ENCODE data around the gene ELFN1. TPM values are rescaled to one million over a fixed set of nuclear protein-coding genes. Genes with fewer than 3 reads are reported as not detected.

ELFN1 gene
- total RNA-seq, 2 donors from 2014 or later, result 0.11 TPM; not detected in 1

DNA sequence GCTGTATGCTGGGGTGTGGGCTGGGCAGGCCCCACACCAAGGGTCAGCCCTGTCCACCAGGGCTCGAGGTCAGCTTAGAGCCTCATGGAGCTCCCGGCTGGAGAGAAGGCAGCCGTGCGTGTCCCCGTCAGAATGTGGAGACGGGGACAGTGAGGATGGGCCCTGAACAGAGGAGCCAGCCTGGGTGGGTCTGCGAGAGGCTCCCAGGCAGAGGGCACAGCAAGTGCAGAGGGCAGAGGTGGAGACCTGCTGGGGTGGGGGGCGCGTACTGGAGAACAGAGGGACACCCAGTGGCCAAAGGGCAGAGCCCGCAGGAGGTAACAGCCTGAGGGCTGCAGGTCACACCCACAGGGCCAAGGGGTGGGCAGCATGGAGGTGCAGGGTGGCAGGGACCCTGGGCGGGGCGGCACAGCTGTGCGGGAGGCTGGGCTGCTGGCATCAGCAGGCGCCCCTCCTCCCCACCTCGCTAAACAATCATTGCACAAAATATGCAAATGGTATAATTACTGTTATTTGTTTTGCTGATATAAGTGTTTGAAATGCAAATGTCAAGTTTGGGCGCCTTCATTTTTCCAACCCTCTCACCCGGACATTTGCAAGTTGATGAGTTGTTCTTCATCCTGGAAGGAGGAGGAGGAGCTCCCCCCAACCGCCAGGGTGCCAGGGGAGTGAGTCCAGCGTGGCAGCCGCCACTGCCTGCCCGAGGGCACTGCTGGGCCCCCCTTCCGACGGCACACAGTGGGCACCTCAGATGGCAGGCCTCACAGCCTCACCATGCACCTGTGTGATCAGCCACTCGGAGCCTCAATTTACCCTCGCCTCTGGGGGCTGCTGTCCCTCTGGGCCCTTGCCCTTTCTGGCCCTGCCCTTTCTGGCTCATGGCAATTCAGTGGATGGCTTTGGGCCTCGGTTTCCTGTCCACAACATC is 35.0 kb downstream of the ELFN1 start:
- Mint-ChIP-seq H3K27ac (no peak overlapping the region), H3K27me3 (peaks cover 6 to 18% of the 10 kb centered on the region in 2 donors), H3K4me3 (no peak overlapping the region), H3K9me3 (no peaks in the 10 kb centered on the region), H3K4me1 (ENCODE audit: low read depth in 2 of 2) (no peaks in the 10 kb centered on the region), H3K36me3 (peaks cover 10% of the 10 kb centered on the region)
- ATAC-seq (peak in 1 of 2 donors; percentile 52), DNase-seq (ENCODE audit: low spot score) (no peak)

DNA sequence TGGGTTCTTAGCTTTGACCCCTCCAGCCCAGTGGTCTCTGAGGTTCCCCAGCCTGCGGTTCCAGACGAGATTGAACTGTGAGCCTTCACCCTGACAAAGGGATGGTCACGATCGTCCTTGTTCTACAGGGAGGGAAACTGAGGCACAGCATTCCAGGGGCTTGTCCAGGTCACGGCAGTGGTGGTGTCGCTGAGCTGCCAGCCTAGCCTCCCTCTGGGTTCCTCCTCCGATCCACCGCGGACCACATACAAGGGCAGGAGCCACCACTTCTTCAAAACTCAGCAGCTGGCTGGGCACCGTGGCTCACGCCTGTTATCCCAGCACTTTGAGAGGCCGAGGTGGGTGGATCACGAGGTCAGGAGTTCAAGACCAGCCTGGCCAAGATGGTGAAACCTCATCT is 35.8 kb downstream of the ELFN1 start:
- DNase-seq (ENCODE audit: low spot score), result no peak

DNA sequence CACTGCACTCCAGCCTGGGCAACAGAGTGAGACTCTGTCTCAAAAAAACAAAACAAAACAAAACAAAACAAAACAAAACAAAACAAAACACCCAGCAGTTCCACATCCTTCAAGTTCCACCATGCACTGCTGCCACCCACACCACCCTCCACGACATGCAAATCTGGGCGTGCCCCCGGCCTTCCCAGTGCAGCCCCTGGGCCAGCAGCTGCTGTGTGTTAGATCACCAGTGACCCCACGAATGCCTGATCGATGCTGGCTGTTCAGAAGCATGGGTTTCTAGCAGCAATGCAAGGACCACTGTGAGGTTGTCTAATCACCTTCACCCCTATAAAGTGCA is 36.3 kb downstream of the ELFN1 start:
- ATAC-seq (no peak), DNase-seq (ENCODE audit: low spot score) (no peak)
- H3K27me3 Mint-ChIP-seq, result peaks cover 2 to 11% of the 10 kb centered on the region in 2 donors
- no peak overlapping the region for H3K4me3 Mint-ChIP-seq
- no peaks in the 10 kb centered on the region for H3K4me1 Mint-ChIP-seq (ENCODE audit: low read depth in 2 of 2)
- H3K27ac Mint-ChIP-seq, result no peak overlapping the region
- peaks cover 10% of the 10 kb centered on the region for H3K36me3 Mint-ChIP-seq
- H3K9me3 Mint-ChIP-seq, result no peaks in the 10 kb centered on the region

More for the DNA sequence above, 35.8 kb downstream of the ELFN1 start:
- H3K4me1 Mint-ChIP-seq (ENCODE audit: low read depth in 2 of 2), result no peaks in the 10 kb centered on the region
- H3K4me3 Mint-ChIP-seq, result no peak overlapping the region
- H3K36me3 Mint-ChIP-seq, result peaks cover 10% of the 10 kb centered on the region
- no peaks in the 10 kb centered on the region for H3K9me3 Mint-ChIP-seq
- H3K27ac Mint-ChIP-seq, result no peak overlapping the region
- ATAC-seq, result no peak
- H3K27me3 Mint-ChIP-seq, result peaks cover 4 to 14% of the 10 kb centered on the region in 2 donors

DNA sequence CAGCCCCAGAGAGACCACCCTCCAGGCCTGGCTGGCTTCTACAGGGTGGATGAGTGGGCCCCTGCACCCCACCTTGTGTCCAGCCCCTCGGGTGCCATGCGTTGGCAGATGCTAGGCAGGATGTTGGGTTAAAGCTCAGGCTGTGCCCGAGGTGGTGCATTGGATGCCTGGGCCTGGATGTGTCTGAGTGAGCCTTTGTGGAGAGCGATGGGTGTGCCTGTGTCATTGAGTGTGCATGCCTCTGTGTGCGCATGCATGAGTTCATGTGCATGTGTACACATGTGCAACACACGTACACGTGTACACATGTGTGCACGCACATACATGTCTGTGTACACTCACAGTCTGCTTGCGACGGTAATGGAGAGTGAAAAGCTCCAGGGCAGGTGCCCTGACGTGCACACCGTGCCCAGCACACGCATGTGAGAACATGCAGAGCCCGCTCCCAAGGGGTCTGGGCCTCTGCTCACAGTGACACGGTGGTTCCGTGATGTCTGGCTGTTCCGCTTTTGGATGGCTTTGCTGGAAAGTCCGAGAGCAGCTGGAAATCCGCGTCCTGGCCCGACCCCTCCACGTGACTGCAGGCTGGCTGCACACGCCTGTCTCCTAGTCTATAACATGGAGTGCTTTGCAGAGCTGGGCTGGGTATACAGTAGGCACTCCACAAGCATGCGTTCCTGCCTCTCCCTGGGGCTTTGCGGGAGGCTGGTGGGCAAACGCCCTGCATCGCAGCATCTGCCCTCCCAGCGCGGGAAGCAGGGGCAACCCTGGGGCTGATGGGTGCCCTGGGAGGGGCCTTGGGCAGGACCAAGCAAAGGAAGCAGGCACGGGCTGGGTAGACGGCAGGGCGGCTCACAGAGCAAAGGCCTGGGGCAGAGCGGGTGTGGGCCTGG is 36.9 kb downstream of the ELFN1 start:
- ATAC-seq, result peak in 1 of 2 donors; percentile 10
- Mint-ChIP-seq H3K9me3 (no peaks in the 10 kb centered on the region), H3K4me3 (no peak overlapping the region), H3K36me3 (peaks cover 10% of the 10 kb centered on the region), H3K4me1 (ENCODE audit: low read depth in 2 of 2) (no peaks in the 10 kb centered on the region), H3K27ac (no peak overlapping the region), H3K27me3 (peaks cover 2 to 11% of the 10 kb centered on the region in 2 donors)
- peak; percentile 60 for DNase-seq (ENCODE audit: low spot score)

DNA sequence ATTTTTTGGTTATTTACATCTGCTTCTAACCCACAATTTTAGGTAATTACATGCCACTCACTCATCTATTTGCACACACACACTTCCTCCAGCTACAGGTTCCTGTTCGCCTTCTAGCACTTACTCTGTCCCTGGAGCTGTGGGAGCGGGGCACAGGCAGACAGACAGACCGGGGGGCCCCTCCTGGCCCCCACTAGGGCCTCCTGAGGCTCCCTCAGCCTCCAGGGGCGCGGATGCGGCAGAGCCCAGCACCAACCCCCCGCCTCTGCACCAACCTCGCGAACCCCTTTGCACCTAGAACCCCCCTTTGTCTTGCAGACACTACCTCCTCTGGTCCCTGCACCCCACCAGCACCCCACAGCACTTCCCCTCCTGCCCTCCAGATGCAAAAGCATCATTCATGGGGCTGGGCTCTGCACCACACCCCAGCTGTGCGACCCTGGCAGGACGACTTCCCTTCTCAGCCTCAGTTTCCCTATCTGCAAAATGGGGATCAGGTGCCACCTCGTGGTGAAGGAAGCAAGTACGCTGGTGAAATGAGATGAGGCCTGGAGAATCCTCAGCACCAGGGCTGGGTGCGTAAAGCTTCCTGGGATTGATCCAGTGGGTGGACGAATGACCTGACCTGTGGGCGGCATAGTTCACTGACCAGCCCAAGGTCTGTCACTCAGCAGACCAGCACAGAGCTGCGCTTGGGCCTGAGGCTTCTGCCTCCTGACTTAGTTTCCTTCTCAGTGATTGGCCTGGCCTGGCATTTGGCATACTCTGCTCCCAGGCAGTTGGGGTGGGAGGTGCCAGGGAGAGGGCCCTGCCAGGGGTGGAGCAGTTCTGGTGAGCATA is 37.9 kb downstream of the ELFN1 start:
- no peaks in the 10 kb centered on the region for H3K4me1 Mint-ChIP-seq (ENCODE audit: low read depth in 2 of 2)
- ATAC-seq (no peak), DNase-seq (ENCODE audit: low spot score) (peak; percentile 39)
- H3K36me3 Mint-ChIP-seq, result peaks cover 6% of the 10 kb centered on the region
- H3K9me3 Mint-ChIP-seq, result no peaks in the 10 kb centered on the region
- H3K27ac Mint-ChIP-seq, result no peak overlapping the region
- H3K4me3 Mint-ChIP-seq, result no peak overlapping the region
- H3K27me3 Mint-ChIP-seq, result peaks cover 3 to 6% of the 10 kb centered on the region in 2 donors

DNA sequence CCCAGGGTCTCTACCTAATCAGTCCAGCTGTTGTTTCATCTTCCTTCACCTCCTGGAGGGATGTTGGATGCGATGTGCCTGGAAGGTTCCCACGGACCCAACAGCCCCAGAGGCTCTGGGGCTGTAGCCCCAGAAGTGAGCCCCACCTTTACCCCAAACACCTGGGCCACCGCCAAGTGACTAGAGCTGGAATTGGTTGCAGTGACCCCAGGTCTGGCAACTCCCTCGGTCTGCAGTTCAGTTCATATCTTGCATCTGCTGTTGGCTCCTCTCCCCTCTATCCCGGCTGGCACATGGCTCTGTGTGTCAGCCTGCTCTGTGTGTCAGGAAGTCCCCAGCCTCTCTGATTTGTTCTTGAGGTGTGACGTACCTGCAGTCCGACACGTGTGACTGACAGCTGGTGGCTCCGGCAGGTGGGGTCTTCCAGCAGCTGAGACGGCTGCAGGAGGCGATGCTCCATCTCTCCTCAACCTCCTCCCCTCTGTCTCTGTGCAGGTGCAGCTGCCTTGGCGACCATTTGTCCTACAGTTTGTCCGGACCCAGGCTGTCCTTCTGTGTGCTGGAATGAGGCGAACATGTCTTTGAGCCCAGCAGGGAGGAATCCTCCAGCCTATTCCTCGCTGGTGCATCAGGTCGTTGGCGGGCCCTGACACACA is 38.6 kb downstream of the ELFN1 start:
- DNase-seq (ENCODE audit: low spot score), result no peak

DNA sequence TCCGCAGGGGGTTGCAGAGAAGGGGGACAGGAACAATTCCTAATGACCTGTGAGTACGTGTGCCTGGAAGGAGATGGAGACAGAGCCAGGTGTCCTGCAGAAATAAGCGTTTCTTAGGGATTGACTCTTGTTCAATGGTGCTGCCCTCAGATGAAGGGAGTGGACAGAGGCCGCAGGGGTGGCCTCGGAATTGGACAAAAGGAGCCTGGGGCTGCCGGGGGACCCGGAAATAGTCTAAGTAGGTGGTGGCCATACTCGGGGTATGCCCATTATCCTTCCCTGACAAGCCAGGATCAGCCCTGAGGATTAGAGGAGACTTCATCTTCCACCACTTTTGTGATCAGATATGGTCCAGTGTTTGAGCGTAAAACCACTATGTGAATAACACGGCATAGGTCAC is 39.2 kb downstream of the ELFN1 start:
- Mint-ChIP-seq H3K36me3 (no peaks in the 10 kb centered on the region), H3K9me3 (no peaks in the 10 kb centered on the region)

More for the DNA sequence above, 38.6 kb downstream of the ELFN1 start:
- no peak overlapping the region for H3K27ac Mint-ChIP-seq
- no peak overlapping the region for H3K4me3 Mint-ChIP-seq
- no peak for ATAC-seq
- H3K4me1 Mint-ChIP-seq (ENCODE audit: low read depth in 2 of 2), result no peaks in the 10 kb centered on the region
- no peaks in the 10 kb centered on the region for H3K36me3 Mint-ChIP-seq
- H3K9me3 Mint-ChIP-seq, result no peaks in the 10 kb centered on the region
- H3K27me3 Mint-ChIP-seq, result peaks cover 0 to 5% of the 10 kb centered on the region in 2 donors

DNA sequence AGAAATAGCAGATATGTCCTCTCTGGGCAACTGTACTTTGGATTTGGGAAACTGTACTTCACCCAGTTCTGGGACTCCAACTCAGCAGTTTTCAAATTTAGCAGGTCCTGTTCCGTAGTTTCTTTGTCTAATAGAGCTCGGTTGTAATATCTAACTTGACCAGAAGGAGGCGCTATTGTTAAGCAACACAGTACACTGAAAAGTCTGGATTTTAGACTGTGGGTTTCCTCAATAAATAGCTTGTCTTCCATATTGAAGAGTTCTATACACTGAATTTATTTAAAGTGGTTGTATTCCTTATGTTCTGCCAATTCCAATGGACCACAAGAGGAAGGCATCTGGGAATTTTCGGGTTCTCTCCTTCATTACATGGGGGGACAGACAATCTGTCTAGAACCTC is 39.8 kb downstream of the ELFN1 start:
- Mint-ChIP-seq H3K9me3 (no peaks in the 10 kb centered on the region), H3K4me1 (ENCODE audit: low read depth in 2 of 2) (no peaks in the 10 kb centered on the region), H3K4me3 (no peak overlapping the region), H3K27me3 (peaks cover 0 to 3% of the 10 kb centered on the region in 2 donors), H3K27ac (no peak overlapping the region), H3K36me3 (no peaks in the 10 kb centered on the region)
- ATAC-seq, result no peak
- peak; percentile 50 for DNase-seq (ENCODE audit: low spot score)

More for the DNA sequence above, 39.2 kb downstream of the ELFN1 start:
- Mint-ChIP-seq H3K4me3 (no peak overlapping the region), H3K27me3 (peaks cover 0 to 3% of the 10 kb centered on the region in 2 donors), H3K27ac (no peak overlapping the region), H3K4me1 (ENCODE audit: low read depth in 2 of 2) (no peaks in the 10 kb centered on the region)
- ATAC-seq, result no peak
- no peak for DNase-seq (ENCODE audit: low spot score)

DNA sequence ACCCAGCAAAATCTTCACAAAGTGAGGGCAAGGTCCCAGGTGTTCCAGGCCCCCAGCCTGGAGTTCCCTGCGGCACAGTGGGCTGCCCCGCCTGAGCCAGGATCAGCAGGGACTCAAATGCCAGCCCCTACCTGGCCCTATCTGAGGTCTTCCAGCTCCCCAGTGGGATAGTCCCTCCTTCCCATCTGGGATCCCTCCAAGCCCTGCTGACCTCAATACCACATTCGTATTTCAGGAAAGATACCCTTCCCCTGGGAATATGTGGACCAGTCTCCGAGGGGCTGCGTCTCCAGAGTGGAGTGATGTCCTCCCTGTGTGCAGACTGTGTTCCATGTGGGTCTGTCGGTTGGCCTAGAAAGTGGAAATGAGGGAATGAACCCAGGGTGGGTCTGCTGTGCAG is 40.9 kb downstream of the ELFN1 start:
- Mint-ChIP-seq H3K36me3 (no peaks in the 10 kb centered on the region), H3K27me3 (peaks cover 0 to 5% of the 10 kb centered on the region in 2 donors), H3K4me3 (no peak overlapping the region), H3K9me3 (no peaks in the 10 kb centered on the region), H3K27ac (no peak overlapping the region), H3K4me1 (ENCODE audit: low read depth in 2 of 2) (no peaks in the 10 kb centered on the region)
- DNase-seq (ENCODE audit: low spot score) (no peak), ATAC-seq (no peak)

DNA sequence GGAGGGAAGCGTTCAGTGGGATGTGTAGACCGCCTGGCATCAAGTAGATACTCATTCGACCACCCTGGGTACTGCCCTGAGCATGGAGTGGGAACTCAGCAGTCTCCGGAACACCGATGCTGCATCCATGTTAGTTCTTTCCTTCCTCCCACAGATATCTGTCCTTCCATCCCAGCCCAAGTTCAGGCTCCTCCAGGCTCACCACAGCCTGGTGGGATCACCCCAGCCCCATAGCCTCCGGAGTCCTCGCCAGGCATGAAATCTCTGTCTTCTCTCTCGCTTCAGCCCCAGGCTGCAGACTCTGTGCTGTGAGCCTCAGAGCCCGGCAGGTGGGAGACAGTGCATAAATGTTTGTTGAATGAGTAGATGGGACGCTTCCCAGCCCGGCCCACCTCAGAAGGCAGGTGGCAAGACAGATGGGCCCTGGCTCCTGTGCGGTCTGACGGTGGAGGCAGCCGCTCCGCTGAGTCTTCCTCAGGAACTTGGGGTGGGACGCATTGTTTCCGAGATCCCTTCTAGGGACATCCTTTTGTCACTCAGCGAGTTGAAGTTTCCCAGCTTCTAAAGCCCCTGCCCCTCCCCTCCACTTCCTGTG is 42.9 kb downstream of the ELFN1 start:
- Mint-ChIP-seq H3K4me1 (ENCODE audit: low read depth in 2 of 2) (no peaks in the 10 kb centered on the region), H3K4me3 (no peak overlapping the region), H3K9me3 (no peaks in the 10 kb centered on the region), H3K27me3 (peaks cover 0 to 8% of the 10 kb centered on the region in 2 donors), H3K36me3 (no peaks in the 10 kb centered on the region), H3K27ac (no peak overlapping the region)
- DNase-seq (ENCODE audit: low spot score) (no peak), ATAC-seq (no peak)

DNA sequence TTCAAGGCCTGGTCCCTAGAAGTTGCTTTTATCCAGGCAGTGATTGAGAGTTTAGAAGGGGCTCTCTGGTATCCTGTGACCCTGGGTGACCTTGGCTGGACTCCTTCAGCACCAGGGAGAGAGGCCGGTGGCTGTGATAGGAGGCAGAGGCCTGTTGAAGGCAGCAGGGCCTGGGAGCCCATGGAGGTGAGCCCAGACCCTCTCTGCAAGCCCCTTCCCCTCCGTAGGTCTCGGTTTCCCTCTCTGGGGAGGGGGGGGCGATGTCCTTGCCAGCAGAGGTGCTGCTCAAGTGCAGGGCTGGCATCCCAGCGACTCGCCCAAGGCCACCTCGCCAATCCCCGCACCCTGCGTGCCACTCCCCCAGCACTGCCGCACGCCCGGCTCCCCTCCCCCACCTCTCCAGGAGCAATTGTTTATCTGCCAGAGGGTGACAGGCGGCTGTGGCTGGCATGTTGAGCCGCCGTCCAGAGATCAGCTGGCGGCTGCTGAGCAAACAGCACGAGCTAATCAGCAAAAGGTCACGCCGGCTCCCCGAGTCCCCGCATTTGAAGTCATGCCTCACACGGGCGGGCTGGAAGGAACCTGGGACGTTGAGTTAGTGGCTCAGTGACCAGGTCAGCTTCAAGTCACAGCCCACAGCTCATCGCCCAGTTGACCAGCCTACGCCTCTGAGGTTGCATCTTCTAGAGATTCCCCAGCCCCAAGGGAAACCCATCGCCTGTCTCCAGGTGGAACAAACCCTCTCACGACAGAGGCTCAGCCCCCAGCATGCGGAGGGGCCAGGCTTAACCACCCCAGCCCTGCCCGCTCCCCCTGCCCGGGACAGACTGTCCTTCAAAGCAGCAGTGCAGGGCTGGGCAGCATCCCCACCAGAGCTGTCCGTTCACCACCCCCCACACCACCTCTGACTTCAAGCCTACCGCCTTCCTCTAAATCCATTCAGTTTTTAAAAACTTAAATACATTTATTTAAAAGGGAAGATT is 43.7 kb downstream of the ELFN1 start:
- Mint-ChIP-seq H3K9me3 (no peaks in the 10 kb centered on the region), H3K4me3 (no peak overlapping the region), H3K27ac (no peak overlapping the region), H3K4me1 (ENCODE audit: low read depth in 2 of 2) (no peaks in the 10 kb centered on the region), H3K36me3 (no peaks in the 10 kb centered on the region), H3K27me3 (peaks cover 0 to 8% of the 10 kb centered on the region in 2 donors)
- ATAC-seq (no peak), DNase-seq (ENCODE audit: low spot score) (no peak)

Data from natural killer cell treated with Interleukin-12 subunit alpha and Interleukin-12 subunit beta and Interleukin-15 and Interleukin-18, amount 100 ng/mL, for 72 hours (primary cell).